Large intestine (tissue), 3 donors: Measurements from ENCODE around the gene FCN2. TPM values are rescaled to one million over a fixed set of nuclear protein-coding genes. Genes with fewer than 3 reads are reported as not detected.

Source experiments
- DNase-seq, 2 donors: peaks; one replicate each; pipeline versions ENCODE4 v3.0.0 to v3.0.0-alpha.2; 2013
- H3K27ac ChIP-seq: one replicate; pipeline ENCODE4 v1.5.1; 2013; ENCODE audit warnings: low read length
- H3K27me3 ChIP-seq: 2 replicates; pipeline ENCODE4 v1.6.1; 2013; ENCODE audit warnings: low read length; ENCODE audit not compliant: control insufficient read depth, insufficient read depth
- H3K36me3 ChIP-seq: 2 replicates; pipeline ENCODE4 v1.6.1; 2013; ENCODE audit warnings: low read length; ENCODE audit not compliant: control insufficient read depth, insufficient read depth
- H3K4me1 ChIP-seq: one replicate; pipeline ENCODE4 v1.6.1; 2013; ENCODE audit warnings: low read length; ENCODE audit not compliant: control insufficient read depth, insufficient read depth
- H3K4me3 ChIP-seq: one replicate; pipeline ENCODE4 v1.5.1; 2013; ENCODE audit warnings: low read length
- H3K9me3 ChIP-seq: one replicate; pipeline ENCODE4 v1.6.1; 2013; ENCODE audit warnings: mild to moderate bottlenecking, low read depth, low read length, moderate library complexity; ENCODE audit not compliant: control insufficient read depth
- WGBS: methylation state at CpG from one replicate; pipeline ENCODE4 v1.1.5; 2013; ENCODE audit warnings: low lambda C conversion rate; ENCODE audit not compliant: insufficient coverage; 5-methylcytosine and 5-hydroxymethylcytosine counted together
- polyA plus RNA-seq: library from polyadenylated mRNA; unstranded; fragments of 120-200 nt; gene quantifications from one replicate; pipeline ENCODE4 v1.2.1, GENCODE V29; 2013

FCN2 gene
- polyA plus RNA-seq, 1 donor, result 0.04 TPM

DNA sequence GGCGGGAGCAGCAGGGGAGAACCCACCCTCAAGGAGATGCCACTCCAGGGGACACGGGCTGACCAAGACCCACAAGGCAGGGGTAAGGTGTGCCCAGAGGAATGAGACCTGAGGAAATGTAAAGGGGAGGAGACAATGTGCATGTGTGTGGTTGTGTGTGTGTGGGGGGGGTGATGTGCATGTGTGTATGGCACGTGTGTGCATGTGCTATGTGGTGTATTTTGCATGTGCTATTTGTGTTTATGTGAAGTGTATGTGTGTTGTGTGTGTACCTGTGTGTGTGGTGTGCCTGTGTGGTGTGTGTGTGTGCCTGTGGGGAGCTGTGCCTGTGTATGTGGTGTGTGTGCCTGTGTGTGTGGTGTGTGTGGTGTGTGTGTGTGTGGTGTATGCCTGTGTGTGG, 33.5 kb upstream of the FCN2 start:
- no CpG with 5 or more reads among the region's 3 CpGs for WGBS
- Histone ChIP-seq H3K36me3 (peaks cover 7% of the 10 kb centered on the region), H3K27ac (no peak overlapping the region), H3K4me3 (no peak overlapping the region), H3K9me3 (peaks cover 16% of the 10 kb centered on the region), H3K4me1 (no peaks in the 10 kb centered on the region), H3K27me3 (no peaks in the 10 kb centered on the region)
- no peak for DNase-seq

DNA sequence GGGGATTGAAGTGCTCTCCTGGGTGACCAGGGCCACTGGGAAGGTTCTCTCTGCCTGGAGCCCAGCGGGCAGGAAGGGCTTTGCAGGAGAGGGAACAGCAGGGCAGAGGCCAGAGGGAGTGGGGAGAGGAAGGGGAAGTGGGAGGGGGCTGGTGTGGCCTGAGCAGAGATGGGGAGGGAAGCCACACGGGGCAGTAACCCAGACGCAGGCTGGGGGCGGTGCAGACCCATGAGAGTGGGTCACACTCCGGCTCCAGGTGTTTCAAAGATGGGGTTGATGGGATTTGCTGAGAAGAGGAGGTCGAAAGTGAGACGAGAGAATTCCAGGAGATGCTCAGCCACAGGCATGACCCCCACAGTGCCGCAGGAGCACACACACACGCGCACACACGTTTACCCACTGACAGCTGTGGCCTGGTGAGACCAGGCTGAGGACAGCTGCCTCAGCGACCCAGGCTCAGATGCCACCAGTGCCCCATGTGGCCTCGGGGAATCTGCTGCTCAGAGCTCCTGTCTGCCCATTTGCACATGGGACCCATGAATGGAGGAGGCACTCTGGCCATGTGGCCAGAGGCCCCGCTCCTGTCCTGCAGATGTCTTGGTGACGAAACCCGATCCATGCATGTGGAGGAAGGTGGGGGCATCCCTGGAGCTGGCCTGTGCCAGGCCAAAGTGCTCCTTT, 32.7 kb upstream of the FCN2 start:
- Histone ChIP-seq H3K4me1 (no peaks in the 10 kb centered on the region), H3K36me3 (peaks cover 4% of the 10 kb centered on the region), H3K4me3 (no peak overlapping the region), H3K27ac (no peak overlapping the region), H3K9me3 (peaks cover 16% of the 10 kb centered on the region), H3K27me3 (no peaks in the 10 kb centered on the region)
- WGBS, result no CpG with 5 or more reads among the region's 16 CpGs
- no peak for DNase-seq

DNA sequence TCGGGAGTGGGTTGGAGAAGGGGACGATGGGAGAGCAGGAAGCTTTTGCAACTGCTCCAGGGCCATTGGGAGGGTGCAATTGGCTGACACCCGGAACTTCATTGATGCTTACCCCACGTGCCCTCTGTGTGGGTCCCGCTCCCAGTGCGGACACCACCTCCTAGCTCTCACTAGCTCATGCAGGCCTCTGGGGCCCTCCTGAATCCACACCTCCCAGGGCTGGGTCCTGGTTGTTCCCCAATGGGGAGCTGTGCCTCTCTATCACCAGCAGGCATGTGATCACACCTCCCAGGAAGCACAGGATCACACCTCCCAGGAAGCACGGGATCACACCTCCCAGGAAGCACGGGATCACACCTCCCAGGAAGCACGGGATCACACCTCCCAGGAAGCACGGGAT, 32.1 kb upstream of the FCN2 start:
- WGBS, result no CpG with 5 or more reads among the region's 10 CpGs

DNA sequence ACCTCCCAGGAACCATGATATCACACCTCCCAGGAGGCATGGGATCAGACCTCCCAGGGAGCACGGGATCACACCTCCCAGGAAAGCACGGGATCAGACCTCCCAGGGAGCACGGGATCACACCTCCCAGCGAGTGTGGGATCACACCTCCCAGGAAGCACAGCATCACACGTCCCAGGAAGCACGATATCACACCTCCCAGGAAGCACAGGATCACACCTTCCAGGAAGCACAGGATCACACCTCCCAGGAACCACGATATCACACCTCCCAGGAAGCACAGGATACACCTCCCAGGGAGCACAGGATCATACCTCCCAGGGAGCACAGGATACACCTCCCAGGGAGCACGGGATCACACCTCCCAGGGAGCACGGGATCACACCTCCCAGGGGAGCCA, 30.0 kb upstream of the FCN2 start:
- DNase-seq, result no peak
- Histone ChIP-seq H3K27me3 (no peaks in the 10 kb centered on the region), H3K36me3 (no peaks in the 10 kb centered on the region), H3K27ac (no peak overlapping the region), H3K9me3 (peaks cover 16% of the 10 kb centered on the region), H3K4me1 (no peaks in the 10 kb centered on the region), H3K4me3 (no peak overlapping the region)
- no CpG with 5 or more reads among the region's 9 CpGs for WGBS

More for the DNA sequence above, 32.1 kb upstream of the FCN2 start:
- Histone ChIP-seq H3K36me3 (peaks cover 4% of the 10 kb centered on the region), H3K9me3 (peaks cover 16% of the 10 kb centered on the region), H3K27me3 (no peaks in the 10 kb centered on the region), H3K4me1 (no peaks in the 10 kb centered on the region), H3K4me3 (no peak overlapping the region), H3K27ac (no peak overlapping the region)
- DNase-seq, result no peak

DNA sequence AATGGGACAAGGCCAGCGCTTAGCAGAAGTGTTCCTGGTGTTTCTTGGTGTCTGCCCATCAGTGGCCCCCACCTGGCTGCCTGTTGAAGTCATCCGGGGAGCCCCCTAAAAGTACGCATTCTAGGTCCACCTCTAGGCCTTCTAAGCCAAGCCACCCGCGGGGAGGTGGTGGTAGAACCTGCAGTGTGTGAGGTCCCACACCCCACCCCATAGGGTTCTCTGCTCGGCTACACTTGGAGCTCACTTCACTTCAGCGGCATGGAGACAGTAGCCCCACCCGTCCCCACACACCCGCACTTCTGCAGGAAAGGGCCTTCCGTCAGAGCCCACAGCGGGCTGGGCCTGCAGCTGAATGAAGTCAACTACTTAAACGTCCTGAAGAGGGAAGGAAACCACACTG, 29.6 kb upstream of the FCN2 start:
- DNase-seq, result no peak
- no CpG with 5 or more reads among the region's 12 CpGs for WGBS

DNA sequence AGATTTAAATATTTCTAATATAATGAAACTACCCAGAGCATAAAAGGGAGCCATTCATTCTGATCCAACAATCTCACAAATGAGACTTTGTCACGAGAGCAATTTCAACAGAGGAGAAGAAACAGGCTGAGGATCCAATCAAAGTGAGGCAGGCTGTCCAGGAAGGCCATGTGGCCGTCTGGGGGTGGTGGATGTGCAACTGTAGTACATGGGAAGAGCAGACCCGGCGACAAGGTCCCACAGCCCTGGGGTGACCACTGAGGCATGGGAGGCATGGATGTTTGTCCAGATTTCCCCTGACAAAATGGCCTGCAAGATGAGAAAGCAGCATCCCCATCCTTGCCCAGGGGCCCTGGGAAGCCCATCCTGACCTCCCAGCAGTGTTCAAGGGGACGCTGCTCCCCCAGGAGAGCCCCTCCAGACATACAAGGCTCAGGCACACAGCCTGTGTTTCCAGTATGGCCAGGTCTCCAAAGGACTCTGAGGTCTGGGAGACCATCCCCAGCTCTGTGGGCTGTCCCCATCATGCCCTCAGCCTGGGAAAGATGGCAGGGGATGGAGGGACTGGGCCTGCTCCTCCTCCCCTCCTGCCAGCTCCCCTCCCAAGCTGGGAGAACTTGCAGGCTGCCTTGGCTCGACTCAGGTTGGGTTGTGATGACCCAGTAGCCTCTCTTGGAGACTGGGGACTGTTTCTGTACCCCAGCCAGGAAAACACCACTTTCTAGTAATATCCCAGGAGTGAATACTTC, 27.5 kb upstream of the FCN2 start:
- peaks cover 6% of the 10 kb centered on the region for H3K9me3 ChIP-seq
- DNase-seq, result no peak
- no peaks in the 10 kb centered on the region for H3K27me3 ChIP-seq
- no CpG with 5 or more reads among the region's 6 CpGs for WGBS
- H3K4me1 ChIP-seq, result no peaks in the 10 kb centered on the region
- no peak overlapping the region for H3K27ac ChIP-seq
- H3K36me3 ChIP-seq, result no peaks in the 10 kb centered on the region
- no peak overlapping the region for H3K4me3 ChIP-seq

More for the DNA sequence above, 29.6 kb upstream of the FCN2 start:
- Histone ChIP-seq H3K27ac (no peak overlapping the region), H3K9me3 (peaks cover 16% of the 10 kb centered on the region), H3K27me3 (no peaks in the 10 kb centered on the region), H3K36me3 (no peaks in the 10 kb centered on the region), H3K4me1 (no peaks in the 10 kb centered on the region), H3K4me3 (no peak overlapping the region)

DNA sequence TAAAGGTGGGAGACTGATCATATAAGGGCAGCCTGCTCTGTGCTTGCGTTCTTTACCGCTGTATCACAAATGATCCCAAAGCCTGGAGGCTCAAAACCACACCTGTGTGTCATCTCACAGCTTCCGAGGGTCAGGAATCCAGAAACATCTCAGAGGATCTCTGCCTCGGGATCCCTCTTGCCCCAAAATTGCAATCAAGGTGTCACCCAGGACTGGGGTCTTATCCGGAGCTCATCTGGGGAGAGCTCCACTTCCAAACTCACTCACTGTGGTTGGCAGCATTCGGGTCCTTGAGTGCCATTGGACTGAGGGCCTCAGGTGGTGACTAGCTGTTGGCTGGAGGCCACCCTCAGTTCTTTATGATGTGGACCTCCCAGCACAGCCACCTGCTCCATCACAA, 26.7 kb upstream of the FCN2 start:
- no CpG with 5 or more reads among the region's 6 CpGs for WGBS
- H3K27ac ChIP-seq, result no peak overlapping the region
- no peaks in the 10 kb centered on the region for H3K36me3 ChIP-seq
- no peak for DNase-seq
- H3K4me1 ChIP-seq, result no peaks in the 10 kb centered on the region
- peaks cover 3% of the 10 kb centered on the region for H3K9me3 ChIP-seq
- no peak overlapping the region for H3K4me3 ChIP-seq
- no peaks in the 10 kb centered on the region for H3K27me3 ChIP-seq

DNA sequence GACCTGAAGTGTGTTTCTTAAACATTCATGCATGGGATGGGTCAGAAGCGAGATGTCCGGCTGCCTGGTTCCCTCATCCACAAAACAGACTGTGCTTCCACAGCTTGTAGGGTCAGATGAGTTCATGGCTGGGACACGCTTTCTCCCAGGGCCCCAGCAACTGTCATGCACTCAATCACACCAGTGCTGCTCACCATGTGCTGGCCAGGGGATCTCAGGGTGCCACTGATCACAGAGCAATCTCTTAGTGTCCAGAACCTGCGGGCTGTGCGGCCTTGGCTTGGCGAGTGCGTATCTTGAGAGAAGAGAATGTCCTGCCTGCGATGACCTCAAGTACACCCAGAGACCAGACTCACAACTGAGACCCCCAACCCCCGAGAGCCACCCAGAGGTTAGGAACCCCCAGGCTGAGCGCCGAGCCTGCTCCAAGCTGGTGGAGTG, 26.0 kb upstream of the FCN2 start:
- DNase-seq, result no peak
- no peaks in the 10 kb centered on the region for H3K36me3 ChIP-seq
- H3K27me3 ChIP-seq, result no peaks in the 10 kb centered on the region
- WGBS, result no CpG with 5 or more reads among the region's 11 CpGs
- H3K27ac ChIP-seq, result no peak overlapping the region
- H3K4me3 ChIP-seq, result no peak overlapping the region
- no peaks in the 10 kb centered on the region for H3K4me1 ChIP-seq
- peaks cover 3% of the 10 kb centered on the region for H3K9me3 ChIP-seq

DNA sequence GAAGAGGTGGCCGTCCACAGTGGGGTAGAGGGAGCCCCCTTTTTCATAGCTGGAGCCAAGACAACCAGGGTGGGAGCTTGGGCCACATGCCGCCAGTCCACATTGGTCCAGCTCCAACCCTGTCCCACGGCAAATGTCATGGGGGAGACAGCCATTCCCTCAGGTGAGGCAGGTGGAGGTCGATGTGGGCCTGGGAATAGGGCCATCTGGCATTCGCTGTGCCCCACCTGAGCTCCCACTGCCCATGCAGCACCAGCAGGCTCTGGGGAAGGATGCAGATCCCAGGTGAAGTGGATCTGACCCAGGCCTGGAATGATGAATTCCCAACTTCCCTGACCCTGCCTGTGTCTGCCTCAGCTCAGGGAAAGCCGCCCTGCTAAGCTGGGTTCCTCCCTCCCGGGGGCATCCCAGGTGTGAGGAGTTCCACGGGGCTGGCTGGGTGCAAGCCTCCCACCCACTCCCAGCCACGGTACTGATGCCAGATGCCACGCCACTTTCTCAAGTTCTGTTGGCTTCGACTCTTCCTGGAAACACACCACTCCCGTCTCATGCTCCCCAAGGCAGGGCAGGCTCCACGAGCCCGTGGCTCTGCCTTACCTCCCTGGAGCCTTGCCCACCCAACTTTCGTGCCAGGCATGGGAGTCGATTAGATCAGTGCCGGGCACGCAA, 25.2 kb upstream of the FCN2 start:
- no peak for DNase-seq
- Histone ChIP-seq H3K4me1 (no peaks in the 10 kb centered on the region), H3K27ac (no peak overlapping the region), H3K27me3 (no peaks in the 10 kb centered on the region), H3K36me3 (no peaks in the 10 kb centered on the region), H3K9me3 (peaks cover 3% of the 10 kb centered on the region), H3K4me3 (no peak overlapping the region)
- WGBS, result no CpG with 5 or more reads among the region's 18 CpGs

DNA sequence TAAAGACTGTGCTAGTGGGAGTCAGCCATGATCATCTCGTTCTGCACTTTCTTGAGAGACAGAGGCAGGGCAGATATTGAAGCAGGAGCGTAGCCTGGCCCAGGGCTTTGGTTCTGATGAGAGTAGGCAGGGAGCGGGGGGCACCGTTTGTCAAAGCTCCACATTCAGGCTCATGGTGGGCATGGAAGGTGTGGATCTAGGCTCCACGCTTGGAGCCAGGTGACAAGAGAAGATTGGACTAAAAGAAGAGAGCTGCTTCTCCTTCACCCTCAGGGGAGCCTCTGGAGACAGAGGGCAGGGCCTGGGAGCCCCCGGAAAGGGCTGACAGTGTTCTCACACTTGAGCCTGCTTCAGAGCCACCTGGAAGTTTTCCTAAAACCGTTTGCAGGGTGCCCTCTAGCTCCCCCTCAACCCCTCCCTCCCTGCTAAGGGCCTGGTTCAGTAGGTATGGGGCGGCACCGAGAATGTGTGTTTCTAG, 24.7 kb upstream of the FCN2 start:
- no peaks in the 10 kb centered on the region for H3K36me3 ChIP-seq
- H3K4me3 ChIP-seq, result no peak overlapping the region
- H3K27ac ChIP-seq, result no peak overlapping the region
- H3K9me3 ChIP-seq, result peaks cover 3% of the 10 kb centered on the region
- no peak for DNase-seq
- no CpG with 5 or more reads among the region's 9 CpGs for WGBS
- H3K4me1 ChIP-seq, result no peaks in the 10 kb centered on the region
- H3K27me3 ChIP-seq, result no peaks in the 10 kb centered on the region
